HepG2 (cell line): Measurements from ENCODE around the gene PPFIA3. TPM values are rescaled to one million over a fixed set of nuclear protein-coding genes. Genes with fewer than 3 reads are reported as not detected.

Source experiments
- EEA1 ChIP-seq: sonication (generic); formaldehyde crosslinking; IDR thresholded peaks from 2 replicates; pipeline ENCODE4 v1.5.1; 2020; ENCODE audit warnings: mild to moderate bottlenecking, missing genetic modification reagents, borderline replicate concordance
- ELF4 ChIP-seq: sonication (generic); formaldehyde crosslinking; IDR thresholded peaks from 2 replicates; pipeline ENCODE4 v1.5.0; 2020; ENCODE audit warnings: missing genetic modification reagents, mild to moderate bottlenecking, moderate library complexity, borderline replicate concordance
- FOXO1 ChIP-seq: sonication (generic); formaldehyde crosslinking; IDR thresholded peaks from 2 replicates; pipeline ENCODE4 v1.4.0; 2020; ENCODE audit warnings: missing genetic modification reagents
- FOXP1 ChIP-seq, 2 experiments: fragments of 450-650 bp in 1 of 2; IDR thresholded peaks; 2 replicates each; pipeline ENCODE4 v1.6.1; 2017 to 2018; ENCODE audit warnings: antibody characterized with exemption in 1 of 2
- KDM5B ChIP-seq: sonication (generic); formaldehyde crosslinking; IDR thresholded peaks from 2 replicates; pipeline ENCODE4 v1.4.0; 2020; ENCODE audit warnings: missing genetic modification reagents, mild to moderate bottlenecking, borderline replicate concordance
- KLF9 ChIP-seq: IDR thresholded peaks from 2 replicates; pipeline ENCODE4 v1.6.1; 2016; ENCODE audit warnings: low read depth
- RNF2 ChIP-seq: fragments of 450-650 bp; conservative IDR thresholded peaks from 2 replicates; pipeline ENCODE4 v1.6.1; 2016; ENCODE audit warnings: low read depth
- SMAD1 ChIP-seq: sonication (generic); formaldehyde crosslinking; IDR thresholded peaks from 2 replicates; pipeline ENCODE4 v1.4.0; 2020; ENCODE audit warnings: missing genetic modification reagents, low read depth, mild to moderate bottlenecking, borderline replicate concordance
- SOX5 ChIP-seq: IDR thresholded peaks from 2 replicates; pipeline ENCODE4 v1.6.1; 2016; ENCODE audit warnings: borderline replicate concordance
- TEAD3 ChIP-seq: optimal IDR thresholded peaks from 2 replicates; pipeline ENCODE3; 2016; ENCODE audit warnings: borderline replicate concordance
- ZBTB42 ChIP-seq: sonication (generic); formaldehyde crosslinking; IDR thresholded peaks from 2 replicates; pipeline ENCODE4 v1.5.0; 2020; ENCODE audit warnings: mild to moderate bottlenecking, missing genetic modification reagents
- ZBTB7A ChIP-seq: sonication (generic); formaldehyde crosslinking; IDR thresholded peaks from 2 replicates; pipeline ENCODE4 v1.8.0; 2022; ENCODE audit warnings: mild to moderate bottlenecking, missing genetic modification reagents
- ZFP36L2 ChIP-seq: sonication (generic); formaldehyde crosslinking; IDR thresholded peaks from 2 replicates; pipeline ENCODE4 v1.4.0; 2020; ENCODE audit warnings: missing genetic modification reagents
- ZMYM4 ChIP-seq: sonication (generic); formaldehyde crosslinking; IDR thresholded peaks from 2 replicates; pipeline ENCODE4 v1.8.1; 2023; ENCODE audit warnings: mild to moderate bottlenecking, missing genetic modification reagents
- ZNF205 ChIP-seq: IDR thresholded peaks from 2 replicates; pipeline ENCODE4 v1.6.1; 2018; ENCODE audit warnings: missing biosample characterization, missing genetic modification reagents
- polyA plus RNA-seq, 8 experiments: library from polyadenylated mRNA; depleted of rRNA in 3 of 8; stranded (reverse) in 7 of 8; unstranded in 1 of 8; fragments of >200 nt; fragmentation: Illumina TruSeq in 4 of 8; extraction: Trizol in 4 of 8; gene quantifications; 2 replicates each; pipeline versions ENCODE4 v1.2.1 to v1.2.3, GENCODE V29; 2011 to 2016; ENCODE audit warnings: low read depth in 4 of 8, missing spikeins in 1 of 8, mixed read lengths in 1 of 8; ENCODE audit not compliant: insufficient read depth in 1 of 8
- total RNA-seq, 5 experiments: library from RNA; depleted of rRNA; stranded (reverse); fragments of >200 nt; fragmentation: Illumina TruSeq; extraction: Trizol; gene quantifications; 2 replicates each; pipeline ENCODE4 v1.2.3, GENCODE V29; 2016; ENCODE audit warnings: low read depth in 1 of 5
- TF ChIP-seq, protein P1 (sequence below): sonication (generic); formaldehyde crosslinking; conservative IDR thresholded peaks from 2 replicates; pipeline ENCODE4 v1.4.0; 2020; ENCODE audit warnings: missing genetic modification reagents
- TF ChIP-seq, protein P2 (sequence below): sonication (generic); formaldehyde crosslinking; IDR thresholded peaks from 2 replicates; pipeline ENCODE4 v1.4.0; 2020; ENCODE audit warnings: missing genetic modification reagents, borderline replicate concordance
- TF ChIP-seq, protein P3 (sequence below): sonication (generic); formaldehyde crosslinking; IDR thresholded peaks from 2 replicates; pipeline ENCODE4 v1.4.0; 2020; ENCODE audit warnings: mild to moderate bottlenecking, missing genetic modification reagents, borderline replicate concordance

Gene PPFIA3
- total and polyA plus RNA-seq, 2 of the 13 experiments (the other 11 are each of a cell fraction or from before 2014, with no cell fraction given): 6.7 to 8.6 TPM

DNA sequence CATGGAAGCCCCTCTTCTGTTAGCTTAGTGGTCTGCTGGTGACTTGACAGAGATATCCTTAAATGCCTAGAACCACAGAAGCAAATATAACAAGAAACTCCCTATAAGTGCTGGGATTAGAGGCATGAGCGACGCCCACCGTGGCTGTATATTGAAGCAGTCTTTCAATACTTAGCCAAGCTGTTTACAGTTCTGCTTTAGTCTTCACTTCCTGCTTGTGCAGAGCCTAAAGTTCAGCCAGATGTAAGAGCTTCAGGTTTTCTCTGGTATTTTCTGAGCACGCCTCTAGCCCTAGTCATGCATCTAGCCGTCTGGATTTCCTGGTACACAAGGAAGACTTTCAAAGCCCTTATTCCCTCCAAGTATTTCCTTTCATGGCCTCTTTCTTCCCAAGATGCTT is 66.8 kb downstream of the PPFIA3 start (continued):
- TF ChIP-seq FOXO1 (CRISPR knock-in tag): peak; percentile 86
- 0 out of 2 replicates have a peak, but pooled peaks have one; percentile 25 for TF ChIP-seq ELF4
- peak; percentile 34; the same call in 1 of the 2 replicates for TF ChIP-seq ZNF205
- TF ChIP-seq KLF9 (CRISPR knock-in tag): no peak
- TF ChIP-seq, protein P1, sequence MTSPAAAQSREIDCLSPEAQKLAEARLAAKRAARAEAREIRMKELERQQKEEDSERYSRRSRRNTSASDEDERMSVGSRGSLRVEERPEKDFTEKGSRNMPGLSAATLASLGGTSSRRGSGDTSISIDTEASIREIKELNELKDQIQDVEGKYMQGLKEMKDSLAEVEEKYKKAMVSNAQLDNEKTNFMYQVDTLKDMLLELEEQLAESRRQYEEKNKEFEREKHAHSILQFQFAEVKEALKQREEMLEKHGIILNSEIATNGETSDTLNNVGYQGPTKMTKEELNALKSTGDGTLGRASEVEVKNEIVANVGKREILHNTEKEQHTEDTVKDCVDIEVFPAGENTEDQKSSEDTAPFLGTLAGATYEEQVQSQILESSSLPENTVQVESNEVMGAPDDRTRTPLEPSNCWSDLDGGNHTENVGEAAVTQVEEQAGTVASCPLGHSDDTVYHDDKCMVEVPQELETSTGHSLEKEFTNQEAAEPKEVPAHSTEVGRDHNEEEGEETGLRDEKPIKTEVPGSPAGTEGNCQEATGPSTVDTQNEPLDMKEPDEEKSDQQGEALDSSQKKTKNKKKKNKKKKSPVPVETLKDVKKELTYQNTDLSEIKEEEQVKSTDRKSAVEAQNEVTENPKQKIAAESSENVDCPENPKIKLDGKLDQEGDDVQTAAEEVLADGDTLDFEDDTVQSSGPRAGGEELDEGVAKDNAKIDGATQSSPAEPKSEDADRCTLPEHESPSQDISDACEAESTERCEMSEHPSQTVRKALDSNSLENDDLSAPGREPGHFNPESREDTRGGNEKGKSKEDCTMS (CRISPR knock-in tag): no peak
- TF ChIP-seq ZBTB42 (CRISPR knock-in tag): 0 out of 2 replicates have a peak, but pooled peaks have one; percentile 73
- TF ChIP-seq, protein P2, sequence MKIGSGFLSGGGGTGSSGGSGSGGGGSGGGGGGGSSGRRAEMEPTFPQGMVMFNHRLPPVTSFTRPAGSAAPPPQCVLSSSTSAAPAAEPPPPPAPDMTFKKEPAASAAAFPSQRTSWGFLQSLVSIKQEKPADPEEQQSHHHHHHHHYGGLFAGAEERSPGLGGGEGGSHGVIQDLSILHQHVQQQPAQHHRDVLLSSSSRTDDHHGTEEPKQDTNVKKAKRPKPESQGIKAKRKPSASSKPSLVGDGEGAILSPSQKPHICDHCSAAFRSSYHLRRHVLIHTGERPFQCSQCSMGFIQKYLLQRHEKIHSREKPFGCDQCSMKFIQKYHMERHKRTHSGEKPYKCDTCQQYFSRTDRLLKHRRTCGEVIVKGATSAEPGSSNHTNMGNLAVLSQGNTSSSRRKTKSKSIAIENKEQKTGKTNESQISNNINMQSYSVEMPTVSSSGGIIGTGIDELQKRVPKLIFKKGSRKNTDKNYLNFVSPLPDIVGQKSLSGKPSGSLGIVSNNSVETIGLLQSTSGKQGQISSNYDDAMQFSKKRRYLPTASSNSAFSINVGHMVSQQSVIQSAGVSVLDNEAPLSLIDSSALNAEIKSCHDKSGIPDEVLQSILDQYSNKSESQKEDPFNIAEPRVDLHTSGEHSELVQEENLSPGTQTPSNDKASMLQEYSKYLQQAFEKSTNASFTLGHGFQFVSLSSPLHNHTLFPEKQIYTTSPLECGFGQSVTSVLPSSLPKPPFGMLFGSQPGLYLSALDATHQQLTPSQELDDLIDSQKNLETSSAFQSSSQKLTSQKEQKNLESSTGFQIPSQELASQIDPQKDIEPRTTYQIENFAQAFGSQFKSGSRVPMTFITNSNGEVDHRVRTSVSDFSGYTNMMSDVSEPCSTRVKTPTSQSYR: 0 out of 2 replicates have a peak, but pooled peaks have one; percentile 23
- TF ChIP-seq TEAD3 (CRISPR knock-in tag): peak; percentile 43
- TF ChIP-seq, protein P3, sequence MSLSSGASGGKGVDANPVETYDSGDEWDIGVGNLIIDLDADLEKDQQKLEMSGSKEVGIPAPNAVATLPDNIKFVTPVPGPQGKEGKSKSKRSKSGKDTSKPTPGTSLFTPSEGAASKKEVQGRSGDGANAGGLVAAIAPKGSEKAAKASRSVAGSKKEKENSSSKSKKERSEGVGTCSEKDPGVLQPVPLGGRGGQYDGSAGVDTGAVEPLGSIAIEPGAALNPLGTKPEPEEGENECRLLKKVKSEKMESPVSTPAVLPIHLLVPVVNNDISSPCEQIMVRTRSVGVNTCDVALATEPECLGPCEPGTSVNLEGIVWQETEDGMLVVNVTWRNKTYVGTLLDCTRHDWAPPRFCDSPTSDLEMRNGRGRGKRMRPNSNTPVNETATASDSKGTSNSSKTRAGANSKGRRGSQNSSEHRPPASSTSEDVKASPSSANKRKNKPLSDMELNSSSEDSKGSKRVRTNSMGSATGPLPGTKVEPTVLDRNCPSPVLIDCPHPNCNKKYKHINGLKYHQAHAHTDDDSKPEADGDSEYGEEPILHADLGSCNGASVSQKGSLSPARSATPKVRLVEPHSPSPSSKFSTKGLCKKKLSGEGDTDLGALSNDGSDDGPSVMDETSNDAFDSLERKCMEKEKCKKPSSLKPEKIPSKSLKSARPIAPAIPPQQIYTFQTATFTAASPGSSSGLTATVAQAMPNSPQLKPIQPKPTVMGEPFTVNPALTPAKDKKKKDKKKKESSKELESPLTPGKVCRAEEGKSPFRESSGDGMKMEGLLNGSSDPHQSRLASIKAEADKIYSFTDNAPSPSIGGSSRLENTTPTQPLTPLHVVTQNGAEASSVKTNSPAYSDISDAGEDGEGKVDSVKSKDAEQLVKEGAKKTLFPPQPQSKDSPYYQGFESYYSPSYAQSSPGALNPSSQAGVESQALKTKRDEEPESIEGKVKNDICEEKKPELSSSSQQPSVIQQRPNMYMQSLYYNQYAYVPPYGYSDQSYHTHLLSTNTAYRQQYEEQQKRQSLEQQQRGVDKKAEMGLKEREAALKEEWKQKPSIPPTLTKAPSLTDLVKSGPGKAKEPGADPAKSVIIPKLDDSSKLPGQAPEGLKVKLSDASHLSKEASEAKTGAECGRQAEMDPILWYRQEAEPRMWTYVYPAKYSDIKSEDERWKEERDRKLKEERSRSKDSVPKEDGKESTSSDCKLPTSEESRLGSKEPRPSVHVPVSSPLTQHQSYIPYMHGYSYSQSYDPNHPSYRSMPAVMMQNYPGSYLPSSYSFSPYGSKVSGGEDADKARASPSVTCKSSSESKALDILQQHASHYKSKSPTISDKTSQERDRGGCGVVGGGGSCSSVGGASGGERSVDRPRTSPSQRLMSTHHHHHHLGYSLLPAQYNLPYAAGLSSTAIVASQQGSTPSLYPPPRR (CRISPR knock-in tag): peak; percentile 21; the same call in 1 of the 2 replicates
- no peak for TF ChIP-seq RNF2
- TF ChIP-seq ZMYM4: no peak
- no peak for TF ChIP-seq ZFP36L2
- TF ChIP-seq SMAD1 (CRISPR knock-in tag): no peak
- TF ChIP-seq ZBTB7A (CRISPR knock-in tag): no peak
- TF ChIP-seq KDM5B (CRISPR knock-in tag): no peak
- TF ChIP-seq SOX5 (CRISPR knock-in tag): peak; percentile 51
- TF ChIP-seq EEA1 (CRISPR knock-in tag): no peak
- no peak for TF ChIP-seq FOXP1 (IDR thresholded peaks at IDR 0.05)
- peak; percentile 65 for TF ChIP-seq FOXP1 (CRISPR knock-in tag; IDR thresholded peaks at IDR 0.05)
